Measurements from ENCODE around the gene GALNS.

The GALNS gene

DNA sequence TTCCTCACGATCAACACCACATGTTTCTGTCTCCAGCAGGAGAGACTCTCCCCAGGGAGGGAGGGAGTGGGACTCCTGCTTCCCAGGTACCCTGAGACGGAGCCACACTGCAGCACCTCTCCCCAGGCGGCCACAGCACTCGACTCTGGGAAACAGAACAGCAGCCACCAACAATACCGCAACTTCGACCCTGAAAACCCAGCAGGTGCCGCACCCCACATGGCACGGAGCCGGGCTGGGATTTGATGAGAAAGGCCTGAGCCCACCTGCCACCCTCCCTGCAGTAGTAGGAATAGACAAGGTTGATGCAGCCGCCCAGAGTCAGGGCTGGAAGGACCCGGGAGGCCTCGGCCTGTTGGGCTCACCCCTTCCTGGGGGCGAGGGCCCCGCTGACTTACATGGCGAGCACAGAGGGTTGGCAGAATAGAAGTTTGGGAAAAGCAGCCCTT is 14.4 kb downstream of the GALNS start:
- no peak overlapping the region for H3K27ac ChIP-seq (ENCODE audit: low read depth, low read length)
- H3K36me3 ChIP-seq (ENCODE audit: control insufficient read depth, insufficient read depth, low read length), result peaks cover 21% of the 10 kb centered on the region
- no peaks in the 10 kb centered on the region for H3K4me1 ChIP-seq (ENCODE audit: control insufficient read depth, insufficient read depth, low read length)
- H3K9ac ChIP-seq (ENCODE audit: low read depth, low read length), result no peak overlapping the region
- H3K9me3 ChIP-seq (ENCODE audit: control insufficient read depth, insufficient read depth, low read length), result no peaks in the 10 kb centered on the region
- no peak overlapping the region for H3K4me3 ChIP-seq (ENCODE audit: low read depth, low read length)
- H3K27me3 ChIP-seq (ENCODE audit: control insufficient read depth, insufficient read depth, low read length), result no peaks in the 10 kb centered on the region

DNA sequence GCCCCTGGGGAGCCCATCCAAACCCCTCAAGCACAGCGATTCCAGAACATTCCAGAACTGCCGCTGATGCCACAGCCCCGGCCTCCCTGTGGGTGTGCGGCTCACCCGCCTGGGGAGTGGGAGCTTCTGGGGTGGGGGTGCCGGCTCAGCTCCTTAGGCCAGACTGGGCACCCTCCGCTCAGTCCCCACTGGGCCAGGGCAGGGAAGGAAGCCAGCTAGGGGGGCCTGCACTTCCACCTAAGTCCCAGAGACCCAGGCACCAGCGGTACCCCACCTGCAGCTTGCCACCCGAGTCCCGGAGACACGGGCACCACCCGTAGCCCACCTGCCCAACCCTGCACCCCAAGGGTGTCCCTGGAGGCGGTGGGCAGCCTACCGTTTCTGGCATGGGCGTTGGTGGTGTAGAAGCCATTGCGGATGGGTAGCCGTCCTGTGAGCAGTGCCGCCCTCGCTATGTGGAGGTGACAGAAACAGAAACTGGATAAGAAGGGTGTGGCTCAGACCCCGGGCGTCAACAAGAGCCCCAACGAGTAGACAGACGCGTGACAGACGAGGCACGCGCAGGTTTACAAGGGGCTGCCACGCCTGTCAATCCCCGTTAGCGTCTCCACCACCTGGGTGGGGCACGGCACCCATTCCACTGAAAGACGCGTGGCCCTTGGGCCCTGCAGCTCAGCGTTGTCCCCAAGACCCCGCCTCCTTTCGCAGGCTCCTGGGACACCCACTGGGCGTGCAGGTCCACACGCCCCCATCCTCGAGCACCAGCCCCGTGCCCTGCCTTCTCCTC is 15.0 kb downstream of the GALNS start:
- no peak overlapping the region for H3K4me3 ChIP-seq (ENCODE audit: low read depth, low read length)
- no peak overlapping the region for H3K27ac ChIP-seq (ENCODE audit: low read depth, low read length)
- no peaks in the 10 kb centered on the region for H3K27me3 ChIP-seq (ENCODE audit: control insufficient read depth, insufficient read depth, low read length)
- no peak overlapping the region for H3K9ac ChIP-seq (ENCODE audit: low read depth, low read length)
- no peaks in the 10 kb centered on the region for H3K9me3 ChIP-seq (ENCODE audit: control insufficient read depth, insufficient read depth, low read length)
- peaks cover 21% of the 10 kb centered on the region for H3K36me3 ChIP-seq (ENCODE audit: control insufficient read depth, insufficient read depth, low read length)
- H3K4me1 ChIP-seq (ENCODE audit: control insufficient read depth, insufficient read depth, low read length), result no peaks in the 10 kb centered on the region

DNA sequence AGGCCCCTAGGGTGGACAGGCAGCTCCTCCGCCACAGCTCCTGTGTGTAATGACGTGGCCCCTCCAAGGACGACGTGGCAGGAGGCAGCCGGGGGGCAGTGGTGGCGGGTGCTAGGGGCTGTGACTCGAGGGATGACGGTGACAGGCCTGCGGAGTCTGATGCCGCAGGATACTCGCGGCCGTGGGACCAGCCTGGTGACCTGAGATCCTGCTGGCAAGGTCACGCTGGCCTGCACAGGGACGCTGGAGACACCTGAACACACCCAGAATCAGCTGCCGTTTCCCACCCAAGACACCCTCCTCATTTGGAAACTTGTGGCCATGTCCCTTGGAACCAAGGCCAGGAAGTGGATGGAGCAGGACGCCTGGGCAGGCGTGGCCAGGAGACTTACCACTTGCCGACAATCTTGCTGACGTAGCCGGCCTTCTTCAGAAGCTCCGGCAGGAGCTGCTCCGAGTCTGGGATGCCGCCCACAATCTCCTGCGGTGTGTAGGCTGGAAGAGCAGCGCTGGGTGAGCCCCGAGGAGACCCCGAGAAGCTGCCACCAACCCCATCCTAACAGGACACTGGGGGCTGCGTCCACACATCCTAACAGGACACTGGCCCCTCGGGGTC is 16.0 kb downstream of the GALNS start:
- H3K27me3 ChIP-seq (ENCODE audit: control insufficient read depth, insufficient read depth, low read length), result no peaks in the 10 kb centered on the region
- H3K9me3 ChIP-seq (ENCODE audit: control insufficient read depth, insufficient read depth, low read length), result no peaks in the 10 kb centered on the region
- no peak overlapping the region for H3K27ac ChIP-seq (ENCODE audit: low read depth, low read length)
- H3K4me1 ChIP-seq (ENCODE audit: control insufficient read depth, insufficient read depth, low read length), result no peaks in the 10 kb centered on the region
- no peak overlapping the region for H3K4me3 ChIP-seq (ENCODE audit: low read depth, low read length)
- H3K9ac ChIP-seq (ENCODE audit: low read depth, low read length), result no peak overlapping the region
- H3K36me3 ChIP-seq (ENCODE audit: control insufficient read depth, insufficient read depth, low read length), result peaks cover 21% of the 10 kb centered on the region

DNA sequence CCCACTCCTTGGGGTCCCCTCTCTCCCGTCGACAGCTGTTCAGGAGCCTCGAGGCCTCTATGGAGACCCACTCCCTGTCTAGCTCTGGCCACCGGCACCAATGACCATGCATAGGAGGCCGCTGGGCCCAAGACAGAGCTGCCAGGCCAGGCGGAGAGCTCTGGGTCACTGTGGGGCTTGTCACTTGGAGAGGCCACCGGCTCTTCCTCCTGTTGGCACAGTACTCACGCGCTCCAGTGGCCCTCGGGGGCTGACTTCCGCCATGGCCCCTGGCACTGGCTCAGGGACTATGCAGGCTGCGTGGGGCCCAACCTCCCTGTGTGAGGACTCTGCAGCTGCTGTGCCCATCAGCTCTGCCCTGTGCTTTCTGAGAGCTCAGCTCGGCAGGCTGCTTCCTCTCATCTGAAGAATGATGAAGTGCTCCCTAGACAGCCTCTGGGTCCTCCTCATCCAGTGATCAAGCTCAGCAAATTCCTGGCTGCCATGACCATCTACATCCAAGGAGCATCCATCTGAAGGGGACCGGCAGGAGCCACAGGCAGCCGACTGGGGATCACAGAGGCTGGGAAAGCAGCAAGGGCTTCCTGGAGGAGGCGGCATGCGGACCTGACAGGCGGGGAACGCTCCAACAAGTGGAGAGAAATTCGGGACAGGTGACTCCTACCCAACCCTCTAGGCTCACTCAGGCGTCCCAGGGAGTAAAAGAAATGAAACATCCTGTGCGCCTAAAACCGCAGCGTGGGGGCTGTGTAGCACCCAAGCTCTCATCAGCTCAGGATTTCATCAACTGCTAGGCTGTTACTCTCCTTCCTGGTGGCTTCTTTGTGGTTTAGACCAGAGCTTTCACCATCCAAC is 16.8 kb downstream of the GALNS start:
- Histone ChIP-seq H3K27me3 (ENCODE audit: control insufficient read depth, insufficient read depth, low read length) (no peaks in the 10 kb centered on the region), H3K9me3 (ENCODE audit: control insufficient read depth, insufficient read depth, low read length) (no peaks in the 10 kb centered on the region), H3K9ac (ENCODE audit: low read depth, low read length) (no peak overlapping the region), H3K4me1 (ENCODE audit: control insufficient read depth, insufficient read depth, low read length) (no peaks in the 10 kb centered on the region), H3K27ac (ENCODE audit: low read depth, low read length) (no peak overlapping the region), H3K4me3 (ENCODE audit: low read depth, low read length) (no peak overlapping the region), H3K36me3 (ENCODE audit: control insufficient read depth, insufficient read depth, low read length) (peaks cover 24% of the 10 kb centered on the region)

DNA sequence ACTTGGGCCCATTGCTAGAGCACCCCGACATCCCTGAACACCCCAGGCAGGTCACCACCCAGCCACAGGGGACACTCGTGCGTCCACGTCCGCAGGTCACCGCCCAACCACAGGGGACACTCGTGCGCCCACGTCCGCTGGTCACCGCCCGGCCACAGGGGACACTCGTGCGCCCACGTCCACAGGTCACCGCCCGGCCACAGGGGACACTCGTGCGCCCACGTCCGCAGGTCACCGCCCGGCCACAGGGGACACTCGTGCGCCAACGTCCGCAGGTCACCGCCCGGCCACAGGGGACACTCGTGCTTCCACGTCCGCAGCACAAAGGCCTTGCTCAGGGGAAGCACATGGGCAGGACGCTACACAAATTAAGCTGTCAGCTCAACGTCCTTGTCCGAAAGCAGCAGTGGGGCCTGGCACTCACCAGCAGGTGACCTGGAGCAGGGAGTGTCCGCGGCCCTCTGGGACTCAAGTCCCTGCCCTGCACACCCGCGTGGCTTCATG is 17.7 kb downstream of the GALNS start:
- Histone ChIP-seq H3K4me3 (ENCODE audit: low read depth, low read length) (no peak overlapping the region), H3K27me3 (ENCODE audit: control insufficient read depth, insufficient read depth, low read length) (no peaks in the 10 kb centered on the region), H3K9me3 (ENCODE audit: control insufficient read depth, insufficient read depth, low read length) (no peaks in the 10 kb centered on the region), H3K36me3 (ENCODE audit: control insufficient read depth, insufficient read depth, low read length) (peaks cover 27% of the 10 kb centered on the region), H3K4me1 (ENCODE audit: control insufficient read depth, insufficient read depth, low read length) (no peaks in the 10 kb centered on the region), H3K27ac (ENCODE audit: low read depth, low read length) (no peak overlapping the region), H3K9ac (ENCODE audit: low read depth, low read length) (no peak overlapping the region)

DNA sequence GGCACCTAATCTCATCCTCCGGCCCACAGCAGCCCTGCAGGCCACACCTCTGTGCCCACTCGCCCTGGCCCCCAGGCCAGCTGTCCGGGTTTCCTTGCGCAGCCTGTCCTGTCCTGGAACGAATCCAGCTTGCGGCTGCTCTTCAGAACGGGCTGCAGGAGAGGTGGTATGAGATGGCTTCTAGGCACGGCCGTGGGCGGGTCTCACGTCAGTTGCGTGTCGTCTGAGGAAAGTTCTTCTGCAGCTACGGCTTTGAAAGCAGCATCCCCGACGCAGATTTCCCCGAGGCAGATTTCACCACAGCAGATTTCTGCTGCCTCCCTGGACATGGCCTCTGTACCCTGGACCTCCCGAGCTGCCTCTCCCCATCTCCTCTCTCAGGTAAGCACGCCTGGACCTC is 18.2 kb downstream of the GALNS start:
- Histone ChIP-seq H3K27me3 (ENCODE audit: control insufficient read depth, insufficient read depth, low read length) (no peaks in the 10 kb centered on the region), H3K9ac (ENCODE audit: low read depth, low read length) (no peak overlapping the region), H3K4me1 (ENCODE audit: control insufficient read depth, insufficient read depth, low read length) (no peaks in the 10 kb centered on the region), H3K9me3 (ENCODE audit: control insufficient read depth, insufficient read depth, low read length) (no peaks in the 10 kb centered on the region), H3K4me3 (ENCODE audit: low read depth, low read length) (no peak overlapping the region), H3K36me3 (ENCODE audit: control insufficient read depth, insufficient read depth, low read length) (peaks cover 27% of the 10 kb centered on the region), H3K27ac (ENCODE audit: low read depth, low read length) (no peak overlapping the region)

DNA sequence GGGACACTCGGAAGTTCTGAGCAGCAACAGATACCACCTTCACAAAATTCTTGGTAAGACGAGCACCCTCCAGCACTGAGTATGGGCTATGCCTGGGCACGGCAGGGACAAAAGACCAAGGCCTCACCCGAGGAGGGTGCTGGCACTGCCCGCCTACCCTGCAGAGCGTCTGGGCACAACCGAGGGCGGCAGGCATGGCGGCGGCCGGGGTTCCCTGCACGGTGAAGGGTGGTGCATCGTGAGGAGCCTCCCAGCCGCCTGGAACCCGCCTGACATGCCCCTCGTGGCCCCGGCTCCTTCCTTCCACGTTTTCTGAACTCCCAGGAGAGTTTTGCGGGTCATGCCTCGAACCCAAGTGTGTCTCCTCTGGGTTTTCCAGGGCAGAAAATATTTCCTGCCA is 18.9 kb downstream of the GALNS start:
- no peak overlapping the region for H3K4me3 ChIP-seq (ENCODE audit: low read depth, low read length)
- H3K36me3 ChIP-seq (ENCODE audit: control insufficient read depth, insufficient read depth, low read length), result peaks cover 27% of the 10 kb centered on the region
- H3K27me3 ChIP-seq (ENCODE audit: control insufficient read depth, insufficient read depth, low read length), result no peaks in the 10 kb centered on the region
- no peak overlapping the region for H3K9ac ChIP-seq (ENCODE audit: low read depth, low read length)
- H3K9me3 ChIP-seq (ENCODE audit: control insufficient read depth, insufficient read depth, low read length), result no peaks in the 10 kb centered on the region
- H3K4me1 ChIP-seq (ENCODE audit: control insufficient read depth, insufficient read depth, low read length), result no peaks in the 10 kb centered on the region
- no peak overlapping the region for H3K27ac ChIP-seq (ENCODE audit: low read depth, low read length)

DNA sequence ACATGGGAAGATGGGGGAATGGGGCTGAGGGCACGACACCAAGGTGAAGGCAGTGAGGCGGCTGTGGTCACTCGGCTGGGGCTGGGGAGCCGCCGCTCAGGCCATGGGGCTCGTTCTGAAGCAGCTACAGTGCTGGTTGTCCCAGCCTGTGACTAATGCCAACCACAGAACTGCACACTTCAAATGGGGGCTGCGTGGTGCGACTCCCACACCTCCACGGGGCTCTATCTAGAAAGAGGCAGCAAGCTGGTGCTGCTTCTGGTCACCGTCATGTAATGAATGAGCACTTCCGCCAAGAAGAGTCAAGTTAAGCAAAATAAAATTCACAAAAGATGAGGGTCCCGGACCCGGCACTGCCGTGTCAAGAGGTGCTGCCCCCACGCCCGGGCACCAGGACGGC is 20.0 kb downstream of the GALNS start:
- no peaks in the 10 kb centered on the region for H3K4me1 ChIP-seq (ENCODE audit: control insufficient read depth, insufficient read depth, low read length)
- no peak overlapping the region for H3K4me3 ChIP-seq (ENCODE audit: low read depth, low read length)
- H3K9ac ChIP-seq (ENCODE audit: low read depth, low read length), result no peak overlapping the region
- no peaks in the 10 kb centered on the region for H3K27me3 ChIP-seq (ENCODE audit: control insufficient read depth, insufficient read depth, low read length)
- no peak overlapping the region for H3K27ac ChIP-seq (ENCODE audit: low read depth, low read length)
- peaks cover 27% of the 10 kb centered on the region for H3K36me3 ChIP-seq (ENCODE audit: control insufficient read depth, insufficient read depth, low read length)
- no peaks in the 10 kb centered on the region for H3K9me3 ChIP-seq (ENCODE audit: control insufficient read depth, insufficient read depth, low read length)

DNA sequence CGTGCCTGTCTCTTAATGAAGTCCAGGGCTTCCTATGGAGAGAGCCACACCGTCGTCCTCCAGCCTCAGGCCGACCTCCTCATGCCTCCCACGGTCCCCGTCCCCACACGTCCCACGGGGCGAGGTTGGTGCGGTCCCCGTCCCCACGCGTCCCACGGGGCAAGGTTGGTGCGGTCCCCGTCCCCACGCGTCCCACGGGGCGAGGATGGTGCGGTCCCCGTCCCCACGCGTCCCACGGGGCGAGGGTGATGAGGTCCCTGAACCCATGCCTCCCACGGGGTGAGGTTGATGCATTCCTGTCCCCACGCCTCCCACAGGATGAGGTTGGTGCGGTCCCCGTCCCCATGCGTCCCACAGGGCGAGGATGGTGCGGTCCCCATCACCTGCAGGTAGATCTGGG is 20.9 kb downstream of the GALNS start:
- H3K9me3 ChIP-seq (ENCODE audit: control insufficient read depth, insufficient read depth, low read length), result no peaks in the 10 kb centered on the region
- H3K4me3 ChIP-seq (ENCODE audit: low read depth, low read length), result no peak overlapping the region
- no peaks in the 10 kb centered on the region for H3K27me3 ChIP-seq (ENCODE audit: control insufficient read depth, insufficient read depth, low read length)
- no peak overlapping the region for H3K9ac ChIP-seq (ENCODE audit: low read depth, low read length)
- peaks cover 27% of the 10 kb centered on the region for H3K36me3 ChIP-seq (ENCODE audit: control insufficient read depth, insufficient read depth, low read length)
- no peak overlapping the region for H3K27ac ChIP-seq (ENCODE audit: low read depth, low read length)
- no peaks in the 10 kb centered on the region for H3K4me1 ChIP-seq (ENCODE audit: control insufficient read depth, insufficient read depth, low read length)

DNA sequence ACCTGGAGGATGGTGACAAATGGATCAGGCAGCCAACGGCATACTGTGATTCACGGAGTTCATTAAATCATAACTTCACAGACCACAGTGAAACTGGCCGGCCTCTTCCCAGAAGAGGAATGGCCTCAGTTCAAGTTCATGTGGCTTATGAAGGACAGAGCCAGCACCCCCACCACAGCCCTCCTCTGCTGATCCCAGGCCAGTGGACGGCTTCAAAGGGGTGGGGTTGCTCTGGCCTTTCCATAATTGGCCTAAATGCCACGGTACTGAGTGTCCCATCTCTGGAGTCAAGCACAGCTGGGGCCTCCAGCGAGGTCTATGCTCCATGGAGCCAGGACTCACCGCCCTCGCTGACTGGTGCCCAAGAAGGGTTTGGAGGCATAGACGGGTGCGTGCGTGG is 21.4 kb downstream of the GALNS start:
- no peak overlapping the region for H3K27ac ChIP-seq (ENCODE audit: low read depth, low read length)
- H3K9ac ChIP-seq (ENCODE audit: low read depth, low read length), result no peak overlapping the region
- no peaks in the 10 kb centered on the region for H3K9me3 ChIP-seq (ENCODE audit: control insufficient read depth, insufficient read depth, low read length)
- no peaks in the 10 kb centered on the region for H3K27me3 ChIP-seq (ENCODE audit: control insufficient read depth, insufficient read depth, low read length)
- no peaks in the 10 kb centered on the region for H3K4me1 ChIP-seq (ENCODE audit: control insufficient read depth, insufficient read depth, low read length)
- H3K36me3 ChIP-seq (ENCODE audit: control insufficient read depth, insufficient read depth, low read length), result peaks cover 23% of the 10 kb centered on the region
- H3K4me3 ChIP-seq (ENCODE audit: low read depth, low read length), result no peak overlapping the region

DNA sequence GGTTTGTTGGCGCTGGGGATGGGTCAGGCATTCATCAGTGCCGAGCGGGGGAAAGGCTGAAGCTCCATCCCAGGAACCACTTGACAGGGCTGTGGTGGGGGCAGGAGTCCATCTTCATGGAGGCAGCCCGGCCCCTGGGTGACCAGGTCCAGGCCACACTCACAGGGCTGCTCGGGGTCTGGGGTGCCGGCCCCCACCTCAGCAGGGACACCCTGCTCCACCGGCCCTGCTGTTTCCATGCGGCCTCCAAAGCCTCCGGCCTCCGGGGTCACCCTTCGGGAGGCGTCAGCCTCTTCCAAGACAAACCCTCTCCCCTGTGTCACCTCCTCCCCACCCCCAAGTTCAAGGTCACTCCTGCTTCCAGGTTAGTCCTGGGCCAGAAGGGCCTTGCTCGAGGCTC is 22.1 kb downstream of the GALNS start:
- Histone ChIP-seq H3K9ac (ENCODE audit: low read depth, low read length) (no peak overlapping the region), H3K9me3 (ENCODE audit: control insufficient read depth, insufficient read depth, low read length) (no peaks in the 10 kb centered on the region), H3K4me3 (ENCODE audit: low read depth, low read length) (no peak overlapping the region), H3K4me1 (ENCODE audit: control insufficient read depth, insufficient read depth, low read length) (no peaks in the 10 kb centered on the region), H3K36me3 (ENCODE audit: control insufficient read depth, insufficient read depth, low read length) (peaks cover 16% of the 10 kb centered on the region; the same call in 1 of the 2 replicates), H3K27me3 (ENCODE audit: control insufficient read depth, insufficient read depth, low read length) (no peaks in the 10 kb centered on the region), H3K27ac (ENCODE audit: low read depth, low read length) (no peak overlapping the region)
